Measurements from ENCODE around the gene FAU. TPM values are rescaled to one million over a fixed set of nuclear protein-coding genes. Genes with fewer than 3 reads are reported as not detected.

FAU gene
- total and polyA plus RNA-seq, 2 of the 13 experiments (the other 11 are each of a cell fraction or from before 2014, with no cell fraction given), result 374 to 869 TPM

GRCh38 chr11:65134240-65134951 lies 12.5 kb upstream of the FAU start, which contains the start of gene SYVN1 (continued):
- TF ChIP-seq, protein P1, sequence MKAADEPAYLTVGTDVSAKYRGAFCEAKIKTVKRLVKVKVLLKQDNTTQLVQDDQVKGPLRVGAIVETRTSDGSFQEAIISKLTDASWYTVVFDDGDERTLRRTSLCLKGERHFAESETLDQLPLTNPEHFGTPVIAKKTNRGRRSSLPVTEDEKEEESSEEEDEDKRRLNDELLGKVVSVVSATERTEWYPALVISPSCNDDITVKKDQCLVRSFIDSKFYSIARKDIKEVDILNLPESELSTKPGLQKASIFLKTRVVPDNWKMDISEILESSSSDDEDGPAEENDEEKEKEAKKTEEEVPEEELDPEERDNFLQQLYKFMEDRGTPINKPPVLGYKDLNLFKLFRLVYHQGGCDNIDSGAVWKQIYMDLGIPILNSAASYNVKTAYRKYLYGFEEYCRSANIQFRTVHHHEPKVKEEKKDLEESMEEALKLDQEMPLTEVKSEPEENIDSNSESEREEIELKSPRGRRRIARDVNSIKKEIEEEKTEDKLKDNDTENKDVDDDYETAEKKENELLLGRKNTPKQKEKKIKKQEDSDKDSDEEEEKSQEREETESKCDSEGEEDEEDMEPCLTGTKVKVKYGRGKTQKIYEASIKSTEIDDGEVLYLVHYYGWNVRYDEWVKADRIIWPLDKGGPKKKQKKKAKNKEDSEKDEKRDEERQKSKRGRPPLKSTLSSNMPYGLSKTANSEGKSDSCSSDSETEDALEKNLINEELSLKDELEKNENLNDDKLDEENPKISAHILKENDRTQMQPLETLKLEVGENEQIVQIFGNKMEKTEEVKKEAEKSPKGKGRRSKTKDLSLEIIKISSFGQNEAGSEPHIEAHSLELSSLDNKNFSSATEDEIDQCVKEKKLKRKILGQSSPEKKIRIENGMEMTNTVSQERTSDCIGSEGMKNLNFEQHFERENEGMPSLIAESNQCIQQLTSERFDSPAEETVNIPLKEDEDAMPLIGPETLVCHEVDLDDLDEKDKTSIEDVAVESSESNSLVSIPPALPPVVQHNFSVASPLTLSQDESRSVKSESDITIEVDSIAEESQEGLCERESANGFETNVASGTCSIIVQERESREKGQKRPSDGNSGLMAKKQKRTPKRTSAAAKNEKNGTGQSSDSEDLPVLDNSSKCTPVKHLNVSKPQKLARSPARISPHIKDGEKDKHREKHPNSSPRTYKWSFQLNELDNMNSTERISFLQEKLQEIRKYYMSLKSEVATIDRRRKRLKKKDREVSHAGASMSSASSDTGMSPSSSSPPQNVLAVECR (CRISPR knock-in tag; IDR thresholded peaks at IDR 0.05; ENCODE audit: borderline replicate concordance), result peak; percentile 90; the same call in 1 of the 2 replicates
- peak; percentile 91 for TF ChIP-seq MXD1 (CRISPR knock-in tag; IDR thresholded peaks at IDR 0.05)
- no peak; the same call in 1 of the 2 replicates for TF ChIP-seq CBX5 (CRISPR knock-in tag; IDR thresholded peaks at IDR 0.05; ENCODE audit: borderline replicate concordance)
- TF ChIP-seq TP53 (CRISPR knock-in tag; conservative IDR thresholded peaks at IDR 0.05), result no peak
- TF ChIP-seq ARNT2 (CRISPR knock-in tag; IDR thresholded peaks at IDR 0.05; ENCODE audit: low read depth), result peak; percentile 61; the same call in 1 of the 2 replicates
- TF ChIP-seq ARID2 (CRISPR knock-in tag; IDR thresholded peaks at IDR 0.05; ENCODE audit: borderline replicate concordance), result no peak
- TF ChIP-seq ZNF781 (CRISPR knock-in tag; IDR thresholded peaks at IDR 0.05; ENCODE audit: borderline replicate concordance, not compliant biosample characterization), result peak; percentile 3
- no peak for TF ChIP-seq THYN1 (CRISPR knock-in tag; IDR thresholded peaks at IDR 0.05; ENCODE audit: borderline replicate concordance, low read depth)
- peak; percentile 31; the same call in 1 of the 2 replicates for TF ChIP-seq NFE2L1 (CRISPR knock-in tag; IDR thresholded peaks at IDR 0.05; ENCODE audit: borderline replicate concordance)
- TF ChIP-seq NFIB (CRISPR knock-in tag; IDR thresholded peaks at IDR 0.05; ENCODE audit: borderline replicate concordance), result no peak
- 0 out of 2 replicates have a peak, but pooled peaks have one; percentile 20 for TF ChIP-seq SRY (CRISPR knock-in tag; IDR thresholded peaks at IDR 0.05)
- no peak for TF ChIP-seq HNRNPLL (IDR thresholded peaks at IDR 0.05; ENCODE audit: low read depth, low read length, poor library complexity, severe bottlenecking)
- TF ChIP-seq, protein P2, sequence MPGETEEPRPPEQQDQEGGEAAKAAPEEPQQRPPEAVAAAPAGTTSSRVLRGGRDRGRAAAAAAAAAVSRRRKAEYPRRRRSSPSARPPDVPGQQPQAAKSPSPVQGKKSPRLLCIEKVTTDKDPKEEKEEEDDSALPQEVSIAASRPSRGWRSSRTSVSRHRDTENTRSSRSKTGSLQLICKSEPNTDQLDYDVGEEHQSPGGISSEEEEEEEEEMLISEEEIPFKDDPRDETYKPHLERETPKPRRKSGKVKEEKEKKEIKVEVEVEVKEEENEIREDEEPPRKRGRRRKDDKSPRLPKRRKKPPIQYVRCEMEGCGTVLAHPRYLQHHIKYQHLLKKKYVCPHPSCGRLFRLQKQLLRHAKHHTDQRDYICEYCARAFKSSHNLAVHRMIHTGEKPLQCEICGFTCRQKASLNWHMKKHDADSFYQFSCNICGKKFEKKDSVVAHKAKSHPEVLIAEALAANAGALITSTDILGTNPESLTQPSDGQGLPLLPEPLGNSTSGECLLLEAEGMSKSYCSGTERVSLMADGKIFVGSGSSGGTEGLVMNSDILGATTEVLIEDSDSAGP (CRISPR knock-in tag; IDR thresholded peaks at IDR 0.05; ENCODE audit: borderline replicate concordance), result peak; percentile 86; the same call in 1 of the 2 replicates
- peak; percentile 76; the same call in 1 of the 2 replicates for TF ChIP-seq ZNF788 (CRISPR knock-in tag; IDR thresholded peaks at IDR 0.05; ENCODE audit: borderline replicate concordance)
- no peak for TF ChIP-seq GPN1 (CRISPR knock-in tag; IDR thresholded peaks at IDR 0.05; ENCODE audit: borderline replicate concordance)
- TF ChIP-seq ZFAT (CRISPR knock-in tag; conservative IDR thresholded peaks at IDR 0.05), result no peak
- no peak; the same call in 1 of the 2 replicates for TF ChIP-seq RXRB (CRISPR knock-in tag; IDR thresholded peaks at IDR 0.05; ENCODE audit: borderline replicate concordance)
- no peak for TF ChIP-seq ZNF776 (CRISPR knock-in tag; IDR thresholded peaks at IDR 0.05)
- TF ChIP-seq ZNF382 (CRISPR knock-in tag; IDR thresholded peaks at IDR 0.05; ENCODE audit: borderline replicate concordance), result no peak
- TF ChIP-seq ZNF513 (CRISPR knock-in tag; conservative IDR thresholded peaks at IDR 0.05), result no peak
- TF ChIP-seq ISL2 (CRISPR knock-in tag; IDR thresholded peaks at IDR 0.05), result 0 out of 2 replicates have a peak, but pooled peaks have one; percentile 24

All from HepG2 (cell line).